22Rv1 (cell line): ENCODE results near the gene MAML3.

ENCODE experiments used
- ZFX ChIP-seq: fragments of 450-650 bp; IDR thresholded peaks from 2 replicates; pipeline ENCODE4 v1.6.1; 2017; ENCODE audit warnings: antibody characterized with exemption, borderline replicate concordance
- TF ChIP-seq, protein P1 (sequence below): fragments of 450-650 bp; IDR thresholded peaks from 2 replicates; pipeline ENCODE4 v1.5.1; 2017; ENCODE audit warnings: mild to moderate bottlenecking

- TF ChIP-seq, protein P1, sequence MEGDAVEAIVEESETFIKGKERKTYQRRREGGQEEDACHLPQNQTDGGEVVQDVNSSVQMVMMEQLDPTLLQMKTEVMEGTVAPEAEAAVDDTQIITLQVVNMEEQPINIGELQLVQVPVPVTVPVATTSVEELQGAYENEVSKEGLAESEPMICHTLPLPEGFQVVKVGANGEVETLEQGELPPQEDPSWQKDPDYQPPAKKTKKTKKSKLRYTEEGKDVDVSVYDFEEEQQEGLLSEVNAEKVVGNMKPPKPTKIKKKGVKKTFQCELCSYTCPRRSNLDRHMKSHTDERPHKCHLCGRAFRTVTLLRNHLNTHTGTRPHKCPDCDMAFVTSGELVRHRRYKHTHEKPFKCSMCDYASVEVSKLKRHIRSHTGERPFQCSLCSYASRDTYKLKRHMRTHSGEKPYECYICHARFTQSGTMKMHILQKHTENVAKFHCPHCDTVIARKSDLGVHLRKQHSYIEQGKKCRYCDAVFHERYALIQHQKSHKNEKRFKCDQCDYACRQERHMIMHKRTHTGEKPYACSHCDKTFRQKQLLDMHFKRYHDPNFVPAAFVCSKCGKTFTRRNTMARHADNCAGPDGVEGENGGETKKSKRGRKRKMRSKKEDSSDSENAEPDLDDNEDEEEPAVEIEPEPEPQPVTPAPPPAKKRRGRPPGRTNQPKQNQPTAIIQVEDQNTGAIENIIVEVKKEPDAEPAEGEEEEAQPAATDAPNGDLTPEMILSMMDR: no peak
- no peak for TF ChIP-seq ZFX
These were observed 278.6 kb downstream of the MAML3 start for GRCh38 chr4:139875411-139875825.
